Measurements from ENCODE around the gene HDAC9. TPM values are rescaled to one million over a fixed set of nuclear protein-coding genes. Genes with fewer than 3 reads are reported as not detected.

HDAC9 gene
- total RNA-seq, 1 experiment from 2014 or later, result 14.7 TPM

DNA sequence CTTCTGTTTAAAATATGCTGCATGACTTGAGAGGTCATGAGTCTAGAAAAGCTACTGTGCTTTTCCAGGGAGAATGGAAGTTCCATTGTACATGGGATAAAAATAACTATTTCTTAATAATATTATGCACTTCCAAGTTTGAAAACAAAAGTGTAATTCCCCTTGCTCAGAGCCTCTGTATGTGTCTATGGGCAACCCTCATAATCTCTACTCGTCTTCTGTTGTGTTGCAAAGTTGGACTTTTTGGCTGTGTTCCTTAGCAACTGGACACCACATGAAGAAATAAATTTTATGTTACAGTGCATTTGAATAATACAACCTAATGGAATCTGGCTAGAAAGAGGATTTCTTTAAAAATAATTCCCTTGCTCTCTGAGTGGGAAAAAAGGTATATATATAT lies 379.3 kb downstream of the HDAC9 start:
- ChIA-PET CTCF (interaction anchor here (0.6 kb wide), 1 partner anchor 36 kb away, joined by 4 read pairs; no protein-coding TSS in a partner anchor), POLR2A (ENCODE audit: unreplicated experiment) (no interaction called here)
- no peaks in the 10 kb centered on the region for H4K20me1 ChIP-seq (ENCODE audit: insufficient read depth)
- intact Hi-C loops (cut with micrococcal nuclease; ENCODE audit: unreplicated experiment), result no loop called here
- H3K4me3 ChIP-seq, result no peak overlapping the region
- DNase-seq, result no peak
- H2AFZ ChIP-seq, result no peak overlapping the region
- H3K9me3 ChIP-seq (ENCODE audit: insufficient read depth, low read depth), result no peaks in the 10 kb centered on the region
- no peaks in the 10 kb centered on the region for H3K4me1 ChIP-seq (replicated peaks; ENCODE audit: insufficient read depth)
- no peak overlapping the region for H3K4me2 ChIP-seq
- no peak for TF ChIP-seq EZH2 (IDR thresholded peaks at IDR 0.05; ENCODE audit: low read depth)
- TF ChIP-seq, protein P1, sequence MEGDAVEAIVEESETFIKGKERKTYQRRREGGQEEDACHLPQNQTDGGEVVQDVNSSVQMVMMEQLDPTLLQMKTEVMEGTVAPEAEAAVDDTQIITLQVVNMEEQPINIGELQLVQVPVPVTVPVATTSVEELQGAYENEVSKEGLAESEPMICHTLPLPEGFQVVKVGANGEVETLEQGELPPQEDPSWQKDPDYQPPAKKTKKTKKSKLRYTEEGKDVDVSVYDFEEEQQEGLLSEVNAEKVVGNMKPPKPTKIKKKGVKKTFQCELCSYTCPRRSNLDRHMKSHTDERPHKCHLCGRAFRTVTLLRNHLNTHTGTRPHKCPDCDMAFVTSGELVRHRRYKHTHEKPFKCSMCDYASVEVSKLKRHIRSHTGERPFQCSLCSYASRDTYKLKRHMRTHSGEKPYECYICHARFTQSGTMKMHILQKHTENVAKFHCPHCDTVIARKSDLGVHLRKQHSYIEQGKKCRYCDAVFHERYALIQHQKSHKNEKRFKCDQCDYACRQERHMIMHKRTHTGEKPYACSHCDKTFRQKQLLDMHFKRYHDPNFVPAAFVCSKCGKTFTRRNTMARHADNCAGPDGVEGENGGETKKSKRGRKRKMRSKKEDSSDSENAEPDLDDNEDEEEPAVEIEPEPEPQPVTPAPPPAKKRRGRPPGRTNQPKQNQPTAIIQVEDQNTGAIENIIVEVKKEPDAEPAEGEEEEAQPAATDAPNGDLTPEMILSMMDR (conservative IDR thresholded peaks at IDR 0.05), result no peak
- peaks cover 8% of the 10 kb centered on the region; the same call in 1 of the 2 replicates for H3K9me2 ChIP-seq (ENCODE audit: insufficient read depth)
- no TSS peak for BruUV-seq (replicated peaks)
- H3K27ac ChIP-seq, result no peak overlapping the region
- no peaks in the 10 kb centered on the region for H3K27me3 ChIP-seq (ENCODE audit: insufficient read depth, low read depth)
- no peaks in the 10 kb centered on the region for H3K36me3 ChIP-seq (ENCODE audit: low read depth)
- no peaks in the 10 kb centered on the region for H3K79me2 ChIP-seq (ENCODE audit: low read depth)
- H3F3A ChIP-seq (ENCODE audit: insufficient read depth, low read depth), result no peaks in the 10 kb centered on the region

DNA sequence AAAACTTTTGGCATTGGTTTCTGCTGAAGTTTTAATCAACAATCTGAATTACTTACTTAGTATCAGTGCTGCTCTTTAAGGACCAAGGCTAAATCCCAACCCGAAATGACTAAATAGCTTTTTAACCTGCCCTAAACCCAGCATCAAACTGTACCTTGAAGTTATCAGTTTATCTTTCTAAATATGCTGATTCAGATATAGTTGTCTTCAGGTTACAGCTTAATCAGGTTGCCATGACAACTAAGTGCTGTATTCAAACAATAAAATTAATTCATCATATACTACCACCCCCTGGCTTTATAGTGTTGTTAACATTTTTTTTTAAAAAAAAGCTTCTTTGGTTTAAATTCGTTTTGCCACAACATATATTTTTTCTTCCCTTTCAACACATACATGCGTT lies 382.3 kb downstream of the HDAC9 start:
- POLR2A ChIA-PET (ENCODE audit: unreplicated experiment), result no interaction called here
- Histone ChIP-seq H3K36me3 (ENCODE audit: low read depth) (no peaks in the 10 kb centered on the region), H3K9me3 (ENCODE audit: insufficient read depth, low read depth) (no peaks in the 10 kb centered on the region), H4K20me1 (ENCODE audit: insufficient read depth) (no peaks in the 10 kb centered on the region), H3K4me3 (no peak overlapping the region), H3F3A (ENCODE audit: insufficient read depth, low read depth) (no peaks in the 10 kb centered on the region), H3K27me3 (ENCODE audit: insufficient read depth, low read depth) (no peaks in the 10 kb centered on the region), H3K9me2 (ENCODE audit: insufficient read depth) (peaks cover 8% of the 10 kb centered on the region; the same call in 1 of the 2 replicates), H3K4me1 (replicated peaks; ENCODE audit: insufficient read depth) (no peaks in the 10 kb centered on the region), H3K79me2 (ENCODE audit: low read depth) (no peaks in the 10 kb centered on the region), H3K27ac (no peak overlapping the region), H3K4me2 (no peak overlapping the region), H2AFZ (no peak overlapping the region)
- intact Hi-C loops (cut with micrococcal nuclease; ENCODE audit: unreplicated experiment), result no loop called here
- BruUV-seq (replicated peaks), result no TSS peak
- DNase-seq, result no peak
- TF ChIP-seq, protein P1 (conservative IDR thresholded peaks at IDR 0.05), result no peak
- no peak for TF ChIP-seq EZH2 (IDR thresholded peaks at IDR 0.05; ENCODE audit: low read depth)
- CTCF ChIA-PET, result no interaction called here

DNA sequence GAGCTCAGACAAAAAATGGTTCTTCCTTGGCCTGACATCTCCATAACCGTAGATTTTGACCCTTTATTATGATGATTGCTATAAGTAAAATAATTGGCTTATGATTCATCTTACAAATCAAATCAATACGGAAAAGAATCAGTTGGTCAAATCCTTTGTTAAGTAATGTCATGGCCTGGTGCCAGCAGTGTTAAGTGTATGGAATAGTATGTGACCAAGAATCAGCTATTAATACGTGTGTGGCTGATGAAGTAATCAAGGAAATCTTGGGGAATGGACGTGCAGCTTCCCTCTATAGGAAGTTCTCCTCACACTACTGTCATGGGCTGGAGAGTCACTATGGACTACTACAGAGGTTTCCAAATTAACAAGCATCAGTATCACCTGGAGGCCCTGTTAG lies 391.3 kb downstream of the HDAC9 start:
- H4K20me1 ChIP-seq (ENCODE audit: insufficient read depth), result no peaks in the 10 kb centered on the region
- intact Hi-C loops (cut with micrococcal nuclease; ENCODE audit: unreplicated experiment), result no loop called here
- no TSS peak for BruUV-seq (replicated peaks)
- CTCF ChIA-PET, result no interaction called here
- H2AFZ ChIP-seq, result no peak overlapping the region
- no peaks in the 10 kb centered on the region for H3K27me3 ChIP-seq (ENCODE audit: insufficient read depth, low read depth)
- POLR2A ChIA-PET (ENCODE audit: unreplicated experiment), result no interaction called here
- TF ChIP-seq, protein P1 (conservative IDR thresholded peaks at IDR 0.05), result no peak
- TF ChIP-seq EZH2 (IDR thresholded peaks at IDR 0.05; ENCODE audit: low read depth), result no peak
- no peak overlapping the region for H3K27ac ChIP-seq
- no peak overlapping the region for H3K4me2 ChIP-seq
- H3F3A ChIP-seq (ENCODE audit: insufficient read depth, low read depth), result no peaks in the 10 kb centered on the region
- H3K9me3 ChIP-seq (ENCODE audit: insufficient read depth, low read depth), result no peaks in the 10 kb centered on the region
- H3K4me1 ChIP-seq (replicated peaks; ENCODE audit: insufficient read depth), result no peaks in the 10 kb centered on the region
- H3K4me3 ChIP-seq, result no peak overlapping the region
- no peaks in the 10 kb centered on the region; the same call in 1 of the 2 replicates for H3K9me2 ChIP-seq (ENCODE audit: insufficient read depth)
- no peaks in the 10 kb centered on the region for H3K79me2 ChIP-seq (ENCODE audit: low read depth)
- no peaks in the 10 kb centered on the region for H3K36me3 ChIP-seq (ENCODE audit: low read depth)
- no peak for DNase-seq

All from PC-9 (cell line).